Smooth muscle cell of bladder (primary cell): ENCODE results near the gene SLFNL1. TPM values are rescaled to one million over a fixed set of nuclear protein-coding genes. Genes with fewer than 3 reads are reported as not detected.

Experiments used
- total RNA-seq: library from RNA; depleted of rRNA; stranded (reverse); fragments of >200 nt; gene quantifications from 2 replicates; pipeline ENCODE4 v1.2.3, GENCODE V29; 2014

Gene SLFNL1
- 0.28 and 0.55 TPM in 2 replicates for total RNA-seq

DNA sequence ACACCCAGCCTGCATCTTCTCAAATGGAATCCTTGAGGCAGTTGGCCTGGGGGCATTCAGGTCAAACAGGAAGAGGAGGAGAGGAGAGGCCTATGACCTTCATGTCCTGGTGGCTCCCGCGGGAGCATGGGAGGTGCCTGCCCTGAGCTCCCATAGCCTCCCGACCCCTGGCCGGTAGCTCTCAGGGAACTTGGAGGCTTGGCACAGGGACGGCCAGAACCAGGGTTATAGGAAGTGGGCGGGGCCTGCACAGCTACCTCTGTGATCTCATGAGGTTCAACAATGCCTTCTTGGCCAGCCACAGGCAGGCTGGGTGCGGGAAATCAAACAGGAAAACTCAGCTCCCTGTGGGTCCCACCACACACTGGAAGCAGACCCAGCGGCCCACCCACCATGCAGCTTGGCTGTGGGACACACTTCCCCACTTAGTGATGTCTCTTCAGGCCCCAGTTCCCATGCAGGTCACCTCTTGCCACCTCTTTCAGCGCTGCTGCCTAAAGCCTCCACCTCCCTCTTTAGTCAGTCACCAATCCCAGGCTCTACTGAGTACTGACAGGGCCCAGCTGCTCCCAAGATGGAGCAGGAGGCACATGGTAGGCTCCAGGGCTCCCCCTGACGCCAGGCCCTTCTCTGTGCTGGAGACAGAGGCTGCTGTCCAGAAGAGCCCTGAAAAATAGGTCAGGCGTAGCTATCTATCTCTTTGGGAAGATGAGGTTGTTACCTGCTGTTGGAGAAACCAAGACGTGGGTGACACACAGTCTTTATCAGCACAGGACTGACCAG is at the start of gene SLFNL1:
Gene SLFNL1, minus strand, starts transcription at position 200 of the 783 bp plus-strand sequence. CDS start 1,065 bp downstream, outside the sequence.

DNA sequence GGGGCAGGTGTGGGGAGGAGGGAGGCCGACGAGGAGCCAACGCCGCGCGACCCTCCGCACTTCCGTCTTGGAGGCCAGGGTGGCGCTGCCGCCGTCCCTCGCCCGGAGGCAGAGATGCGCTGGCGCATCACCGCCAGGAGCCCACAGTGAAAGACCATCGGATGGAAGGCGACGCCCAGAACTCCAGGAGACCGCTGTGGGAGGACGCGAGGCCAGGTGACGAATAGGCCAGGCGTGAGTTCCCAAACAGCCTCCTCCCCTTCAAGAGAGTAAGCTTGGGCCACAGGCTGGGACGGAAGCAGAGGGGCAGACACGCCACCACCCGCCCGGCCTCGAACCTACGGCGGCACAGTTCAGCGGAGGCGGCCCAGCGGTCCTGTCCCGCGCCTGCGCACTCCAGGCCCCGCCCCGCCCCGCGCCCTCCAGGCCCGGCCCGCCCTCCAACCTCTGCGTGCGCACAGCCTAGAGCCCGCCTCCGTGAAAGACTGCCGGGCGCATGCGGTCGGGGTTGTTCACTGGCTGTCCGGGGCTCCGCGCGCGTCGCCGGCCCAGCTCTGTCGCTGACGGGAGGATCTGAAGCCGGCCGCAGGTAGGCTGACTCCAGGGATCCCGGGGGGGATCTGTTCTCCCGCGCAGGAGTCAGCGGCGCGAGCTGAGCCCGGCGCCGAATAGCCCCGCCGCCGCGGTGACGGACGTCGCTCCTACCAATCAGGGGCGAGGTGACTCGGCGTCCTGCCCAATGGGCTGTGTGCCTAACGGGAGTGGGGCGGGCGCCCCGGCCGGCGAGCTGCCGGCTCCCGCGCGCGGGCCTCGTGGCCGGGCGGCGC is 42.1 kb downstream of the SLFNL1 start, which contains the start of gene CTPS1:
Gene CTPS1, plus strand, starts transcription at position 456 of the 827 bp plus-strand sequence. CDS start 3,595 bp downstream, outside the sequence.

Other genes with a start within 250 kb of the SLFNL1 start
- under 0.01 TPM in 1 of 2 replicates, not detected in the other for gene KCNQ4, start 237.9 kb downstream of the SLFNL1 start, total RNA-seq
- gene CITED4, start 159.4 kb downstream of the SLFNL1 start, total RNA-seq: 1.5 and 2.1 TPM in 2 replicates
- gene CTPS1, start 42.0 kb downstream of the SLFNL1 start, total RNA-seq: 18.2 and 20.1 TPM in 2 replicates
- gene SCMH1, start 220.6 kb upstream of the SLFNL1 start, total RNA-seq: 12.0 and 13.1 TPM in 2 replicates